Gastroesophageal sphincter (tissue), 4 donors: Measurements from ENCODE around the gene SLC15A3. TPM values are rescaled to one million over a fixed set of nuclear protein-coding genes. Genes with fewer than 3 reads are reported as not detected.

Experiments used
- ATAC-seq: fragments of 150-250 bp; one replicate; pipeline ENCODE4 v1.9.1; 2016; ENCODE audit warnings: mild to moderate bottlenecking, moderate library complexity
- H3K27ac ChIP-seq, 4 donors: fragments of 200-600 bp; sonication (generic) in 3 of 4; 1 replicate in 3 of 4; 2 replicates in 1 of 4; pipeline ENCODE4 v1.5.1; 2016 to 2019
- H3K27me3 ChIP-seq: fragments of 200-600 bp; sonication (generic); one replicate; pipeline ENCODE4 v1.5.1; 2019
- H3K36me3 ChIP-seq, 2 donors: fragments of 200-600 bp; sonication (generic); one replicate each; pipeline ENCODE4 v1.5.1; 2019; ENCODE audit warnings: control low read depth in 1 of 2
- H3K4me1 ChIP-seq, 3 donors: fragments of 200-600 bp; sonication (generic); 1 replicate in 2 of 3; 2 replicates in 1 of 3; pipeline ENCODE4 v1.5.1; 2016 to 2019; ENCODE audit warnings: control low read depth in 2 of 3
- H3K4me3 ChIP-seq, 2 donors: fragments of 200-600 bp; sonication (generic); one replicate each; pipeline ENCODE4 v1.5.1; 2019; ENCODE audit warnings: mild to moderate bottlenecking in 1 of 2, moderate library complexity in 1 of 2
- H3K9me3 ChIP-seq, 3 donors: fragments of 200-600 bp; sonication (generic); one replicate each; pipeline ENCODE4 v1.5.1; 2017 to 2019; ENCODE audit warnings: control low read depth in 2 of 3
- EP300 ChIP-seq: sonication (generic); formaldehyde crosslinking; IDR thresholded peaks from one replicate; pipeline ENCODE4 v1.6.1; 2017; ENCODE audit warnings: antibody characterized with exemption, mild to moderate bottlenecking
- POLR2A ChIP-seq, 2 donors: fragments of 450-650 bp; IDR thresholded peaks; one replicate each; pipeline ENCODE4 v1.6.1; 2017; ENCODE audit warnings: antibody characterized with exemption in 2 of 2, mild to moderate bottlenecking in 2 of 2, moderate library complexity in 1 of 2
- POLR2AphosphoS5 ChIP-seq: sonication (generic); formaldehyde crosslinking; IDR thresholded peaks from one replicate; pipeline ENCODE4 v1.6.1; 2017; ENCODE audit warnings: antibody characterized with exemption
- WGBS, 2 donors: methylation state at CpG; one replicate each; pipeline ENCODE4 v1.1.5; 2018; ENCODE audit warnings: low coverage in 1 of 2; 5-methylcytosine and 5-hydroxymethylcytosine counted together
- total RNA-seq, 4 donors: library from RNA; depleted of rRNA; stranded (reverse); fragments of >200 nt; gene quantifications; one replicate each; pipeline ENCODE4 v1.1.0, GENCODE V29; 2016
- TF ChIP-seq, protein P1 (sequence below), 4 experiments: fragments of 200-600 bp in 2 of 4; fragments of 450-650 bp in 2 of 4; sonication (generic) in 1 of 4; IDR thresholded peaks; one replicate each; pipeline ENCODE4 v1.5.1; 2017 to 2019; ENCODE audit warnings: antibody characterized with exemption in 4 of 4, mild to moderate bottlenecking in 2 of 4, moderate library complexity in 2 of 4

SLC15A3 gene
- total RNA-seq, 4 donors from 2014 or later = 16.7 to 48.4 (median 19.5) TPM

GRCh38 chr11:60922906-60923305, 29.1 kb downstream of the SLC15A3 start:
- TF ChIP-seq POLR2A (IDR thresholded peaks at IDR 0.05) (no peak), EP300 (no peak), POLR2AphosphoS5 (no peak)
- TF ChIP-seq, protein P1, sequence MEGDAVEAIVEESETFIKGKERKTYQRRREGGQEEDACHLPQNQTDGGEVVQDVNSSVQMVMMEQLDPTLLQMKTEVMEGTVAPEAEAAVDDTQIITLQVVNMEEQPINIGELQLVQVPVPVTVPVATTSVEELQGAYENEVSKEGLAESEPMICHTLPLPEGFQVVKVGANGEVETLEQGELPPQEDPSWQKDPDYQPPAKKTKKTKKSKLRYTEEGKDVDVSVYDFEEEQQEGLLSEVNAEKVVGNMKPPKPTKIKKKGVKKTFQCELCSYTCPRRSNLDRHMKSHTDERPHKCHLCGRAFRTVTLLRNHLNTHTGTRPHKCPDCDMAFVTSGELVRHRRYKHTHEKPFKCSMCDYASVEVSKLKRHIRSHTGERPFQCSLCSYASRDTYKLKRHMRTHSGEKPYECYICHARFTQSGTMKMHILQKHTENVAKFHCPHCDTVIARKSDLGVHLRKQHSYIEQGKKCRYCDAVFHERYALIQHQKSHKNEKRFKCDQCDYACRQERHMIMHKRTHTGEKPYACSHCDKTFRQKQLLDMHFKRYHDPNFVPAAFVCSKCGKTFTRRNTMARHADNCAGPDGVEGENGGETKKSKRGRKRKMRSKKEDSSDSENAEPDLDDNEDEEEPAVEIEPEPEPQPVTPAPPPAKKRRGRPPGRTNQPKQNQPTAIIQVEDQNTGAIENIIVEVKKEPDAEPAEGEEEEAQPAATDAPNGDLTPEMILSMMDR (IDR thresholded peaks at IDR 0.05) = no peak
- H3K4me1 ChIP-seq = peaks cover 0 to 54% (median 16%) of the 10 kb centered on the region in 3 donors
- peaks cover 41% of the 10 kb centered on the region for H3K27me3 ChIP-seq
- no peak overlapping the region for H3K27ac ChIP-seq
- peaks cover 0 to 40% of the 10 kb centered on the region in 2 donors for H3K36me3 ChIP-seq
- no peak overlapping the region for H3K4me3 ChIP-seq
- no peaks in the 10 kb centered on the region for H3K9me3 ChIP-seq
- ATAC-seq = no peak
- WGBS, 2 donors = 80% methylated on average over 1 of the region's 6 CpGs; no CpG with 5 or more reads in 1 of the 2 donors

DNA sequence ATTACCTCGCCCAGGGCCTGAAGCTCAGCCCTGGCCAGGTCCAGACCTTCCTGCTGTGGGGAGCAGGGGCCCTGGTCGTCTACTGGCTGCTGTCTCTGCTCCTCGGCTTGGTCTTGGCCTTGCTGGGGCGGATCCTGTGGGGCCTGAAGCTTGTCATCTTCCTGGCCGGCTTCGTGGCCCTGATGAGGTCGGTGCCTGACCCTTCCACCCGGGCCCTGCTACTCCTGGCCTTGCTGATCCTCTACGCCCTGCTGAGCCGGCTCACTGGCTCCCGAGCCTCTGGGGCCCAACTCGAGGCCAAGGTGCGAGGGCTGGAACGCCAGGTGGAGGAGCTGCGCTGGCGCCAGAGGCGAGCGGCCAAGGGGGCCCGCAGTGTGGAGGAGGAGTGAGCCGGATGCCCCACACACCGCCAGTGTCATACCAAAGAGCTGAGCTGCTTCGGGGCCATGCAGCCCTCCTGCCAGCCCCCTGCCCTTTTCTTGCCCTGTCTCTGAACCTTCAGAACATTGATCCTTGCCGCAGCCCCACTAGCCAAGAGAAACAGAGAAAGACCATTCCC, 30.1 kb downstream of the SLC15A3 start:
- Histone ChIP-seq H3K4me3 (no peak overlapping the region), H3K4me1 (peaks cover 0 to 64% (median 17%) of the 10 kb centered on the region in 3 donors), H3K9me3 (no peaks in the 10 kb centered on the region), H3K36me3 (peaks cover 0 to 40% of the 10 kb centered on the region in 2 donors), H3K27me3 (peaks cover 31% of the 10 kb centered on the region), H3K27ac (no peak overlapping the region)
- ATAC-seq = no peak
- no peak for TF ChIP-seq POLR2A (IDR thresholded peaks at IDR 0.05)
- TF ChIP-seq POLR2AphosphoS5 = no peak
- TF ChIP-seq, protein P1 (IDR thresholded peaks at IDR 0.05) = no peak
- no peak for TF ChIP-seq EP300
- WGBS, 2 donors = 57% methylated on average over 2 of the region's 23 CpGs; no CpG with 5 or more reads in 1 of the 2 donors

- H3K27ac ChIP-seq = no peak overlapping the region
- H3K9me3 ChIP-seq = no peaks in the 10 kb centered on the region
- H3K4me1 ChIP-seq = peaks cover 0 to 70% (median 22%) of the 10 kb centered on the region in 3 donors
- TF ChIP-seq, protein P1 (IDR thresholded peaks at IDR 0.05) = no peak
- TF ChIP-seq POLR2AphosphoS5 = no peak
- TF ChIP-seq POLR2A (IDR thresholded peaks at IDR 0.05) = no peak
- TF ChIP-seq EP300 = no peak
- no peak overlapping the region for H3K4me3 ChIP-seq
- H3K36me3 ChIP-seq = peaks cover 0 to 40% of the 10 kb centered on the region in 2 donors
- ATAC-seq = no peak
- WGBS, 2 donors = 96% methylated on average over 7 of the region's 11 CpGs; no CpG with 5 or more reads in 1 of the 2 donors
- H3K27me3 ChIP-seq = peaks cover 25% of the 10 kb centered on the region
Observed at GRCh38 chr11:60921259-60921658, 30.7 kb downstream of the SLC15A3 start.

DNA sequence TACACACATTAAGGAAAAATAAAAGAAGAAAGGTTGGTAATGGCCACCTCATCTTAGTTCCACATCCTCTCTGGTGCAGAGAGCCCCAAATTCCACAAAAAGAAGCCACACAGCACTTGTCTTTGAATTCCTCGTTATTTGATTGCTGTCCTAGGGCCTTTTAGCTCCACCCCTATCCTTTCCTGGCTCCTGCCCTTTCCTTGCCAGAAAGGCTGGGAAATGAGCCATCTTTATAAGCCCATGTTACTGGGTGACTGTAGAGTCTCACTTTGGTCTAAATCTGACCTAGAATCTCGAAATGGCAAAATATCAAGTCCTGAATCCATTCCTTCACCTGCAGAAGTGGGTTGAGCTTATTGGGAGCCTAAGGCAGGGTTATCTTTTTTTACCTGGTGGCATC, 32.0 kb downstream of the SLC15A3 start:
- ATAC-seq = no peak
- Histone ChIP-seq H3K4me3 (no peak overlapping the region), H3K36me3 (peaks cover 0 to 40% of the 10 kb centered on the region in 2 donors), H3K9me3 (no peaks in the 10 kb centered on the region), H3K4me1 (peaks cover 0 to 75% (median 25%) of the 10 kb centered on the region in 3 donors), H3K27ac (no peak overlapping the region), H3K27me3 (peaks cover 13% of the 10 kb centered on the region)
- WGBS, 2 donors = 11 to 38% methylated on average over 2 of the region's 2 CpGs
- TF ChIP-seq EP300 (no peak), POLR2A (IDR thresholded peaks at IDR 0.05) (no peak), POLR2AphosphoS5 (no peak)
- TF ChIP-seq, protein P1 (IDR thresholded peaks at IDR 0.05) = no peak

GRCh38 chr11:60919320-60919719, 32.7 kb downstream of the SLC15A3 start:
- Histone ChIP-seq H3K27ac (no peak overlapping the region), H3K27me3 (peaks cover 7% of the 10 kb centered on the region), H3K4me3 (no peak overlapping the region), H3K36me3 (peaks cover 0 to 40% of the 10 kb centered on the region in 2 donors), H3K4me1 (peaks cover 0 to 73% (median 20%) of the 10 kb centered on the region in 3 donors), H3K9me3 (no peaks in the 10 kb centered on the region)
- WGBS, 2 donors = 56 to 71% methylated on average over 1 of the region's 1 CpG
- TF ChIP-seq, protein P1 (IDR thresholded peaks at IDR 0.05) = no peak
- TF ChIP-seq POLR2AphosphoS5 (no peak), EP300 (no peak), POLR2A (IDR thresholded peaks at IDR 0.05) (no peak)
- no peak for ATAC-seq
